Measurements from ENCODE around the gene LOXL1. TPM values are rescaled to one million over a fixed set of nuclear protein-coding genes. Genes with fewer than 3 reads are reported as not detected.

Gene LOXL1
- total RNA-seq, 1 experiment from 2014 or later = 224 TPM

GRCh38 chr15:73910522-73911303 lies 15.5 kb upstream of the LOXL1 start:
- peaks cover 39% of the 10 kb centered on the region for H3K36me3 ChIP-seq
- no peaks in the 10 kb centered on the region for H3K9me3 ChIP-seq
- DNase-seq = no peak
- H3K27me3 ChIP-seq = no peaks in the 10 kb centered on the region
- H3K4me3 ChIP-seq = no peak overlapping the region

- Histone ChIP-seq H3K36me3 (peaks cover 44% of the 10 kb centered on the region), H3K27me3 (no peaks in the 10 kb centered on the region), H3K4me3 (no peak overlapping the region), H3K9me3 (peaks cover 3% of the 10 kb centered on the region; the same call in 1 of the 2 replicates)
- no peak for DNase-seq
These were observed 14.1 kb upstream of the LOXL1 start for GRCh38 chr15:73912030-73912596.

- peaks cover 51% of the 10 kb centered on the region for H3K36me3 ChIP-seq
- H3K9me3 ChIP-seq = peaks cover 9% of the 10 kb centered on the region
- H3K4me3 ChIP-seq = no peak overlapping the region
- H3K27me3 ChIP-seq = no peaks in the 10 kb centered on the region
- no peak for DNase-seq
These were observed 12.1 kb upstream of the LOXL1 start for GRCh38 chr15:73914145-73914544.

- peaks cover 9% of the 10 kb centered on the region for H3K9me3 ChIP-seq
- no peak for DNase-seq
- no peak overlapping the region for H3K4me3 ChIP-seq
- H3K36me3 ChIP-seq = peaks cover 59% of the 10 kb centered on the region
- no peaks in the 10 kb centered on the region for H3K27me3 ChIP-seq
These were observed 11.2 kb upstream of the LOXL1 start for GRCh38 chr15:73915082-73915481.

GRCh38 chr15:73918784-73919183 lies 7.5 kb upstream of the LOXL1 start:
- peaks cover 66% of the 10 kb centered on the region for H3K36me3 ChIP-seq
- H3K9me3 ChIP-seq = peaks cover 9% of the 10 kb centered on the region
- DNase-seq = no peak
- H3K27me3 ChIP-seq = no peaks in the 10 kb centered on the region
- no peak overlapping the region for H3K4me3 ChIP-seq

- Histone ChIP-seq H3K36me3 (peaks cover 66% of the 10 kb centered on the region), H3K27me3 (no peaks in the 10 kb centered on the region), H3K9me3 (peaks cover 9% of the 10 kb centered on the region), H3K4me3 (no peak overlapping the region)
- DNase-seq = no peak
These were observed 6.6 kb upstream of the LOXL1 start for GRCh38 chr15:73919706-73920105.

GRCh38 chr15:73921254-73921925 lies 4.9 kb upstream of the LOXL1 start:
- Histone ChIP-seq H3K36me3 (peaks cover 63% of the 10 kb centered on the region), H3K27me3 (no peaks in the 10 kb centered on the region), H3K4me3 (no peak overlapping the region), H3K9me3 (peaks cover 6% of the 10 kb centered on the region)
- no peak for DNase-seq

- peak; percentile 92 for DNase-seq
- Histone ChIP-seq H3K4me3 (peak overlapping the region; percentile 20), H3K27me3 (no peaks in the 10 kb centered on the region), H3K36me3 (peaks cover 54% of the 10 kb centered on the region), H3K9me3 (peaks cover 6% of the 10 kb centered on the region; the same call in 1 of the 2 replicates)
These were observed 3.8 kb upstream of the LOXL1 start for GRCh38 chr15:73922186-73923151.

GRCh38 chr15:73923156-73923487 lies 3.1 kb upstream of the LOXL1 start:
- Histone ChIP-seq H3K9me3 (peaks cover 6% of the 10 kb centered on the region; the same call in 1 of the 2 replicates), H3K36me3 (peaks cover 50% of the 10 kb centered on the region), H3K27me3 (no peaks in the 10 kb centered on the region), H3K4me3 (peak overlapping the region; percentile 20; the same call in 1 of the 2 replicates)
- DNase-seq = no peak

- H3K4me3 ChIP-seq = peak overlapping the region; percentile 20; the same call in 1 of the 2 replicates
- H3K36me3 ChIP-seq = peaks cover 48% of the 10 kb centered on the region
- no peaks in the 10 kb centered on the region for H3K27me3 ChIP-seq
- H3K9me3 ChIP-seq = peaks cover 2% of the 10 kb centered on the region; the same call in 1 of the 2 replicates
- DNase-seq = no peak
These were observed 2.6 kb upstream of the LOXL1 start for GRCh38 chr15:73923488-73924164.

GRCh38 chr15:73924171-73924921 lies 1.9 kb upstream of the LOXL1 start:
- peak; percentile 90 for DNase-seq
- H3K4me3 ChIP-seq = peak overlapping the region; percentile 66
- H3K9me3 ChIP-seq = no peaks in the 10 kb centered on the region
- no peaks in the 10 kb centered on the region for H3K27me3 ChIP-seq
- peaks cover 46% of the 10 kb centered on the region for H3K36me3 ChIP-seq

GRCh38 chr15:73925848-73926218 lies 429 bp upstream of the LOXL1 start:
- Histone ChIP-seq H3K9me3 (no peaks in the 10 kb centered on the region), H3K4me3 (peak overlapping the region; percentile 66), H3K27me3 (no peaks in the 10 kb centered on the region), H3K36me3 (peaks cover 48% of the 10 kb centered on the region)
- DNase-seq = no peak

- Histone ChIP-seq H3K9me3 (no peaks in the 10 kb centered on the region), H3K4me3 (peak overlapping the region; percentile 66), H3K36me3 (peaks cover 48% of the 10 kb centered on the region), H3K27me3 (no peaks in the 10 kb centered on the region)
- DNase-seq = peak; percentile 80
These were observed 777 bp downstream of the LOXL1 start for GRCh38 chr15:73927003-73927475.

- Histone ChIP-seq H3K27me3 (no peaks in the 10 kb centered on the region), H3K4me3 (peak overlapping the region; percentile 66), H3K36me3 (peaks cover 54% of the 10 kb centered on the region), H3K9me3 (no peaks in the 10 kb centered on the region)
- peak; percentile 82 for DNase-seq
These were observed 1.4 kb downstream of the LOXL1 start for GRCh38 chr15:73927476-73928240.

GRCh38 chr15:73928241-73928579 lies 1.9 kb downstream of the LOXL1 start:
- peak; percentile 85 for DNase-seq
- Histone ChIP-seq H3K36me3 (peaks cover 59% of the 10 kb centered on the region), H3K4me3 (peak overlapping the region; percentile 66), H3K9me3 (no peaks in the 10 kb centered on the region), H3K27me3 (no peaks in the 10 kb centered on the region)

All from MG63 (cell line).